ENCODE results near the gene BZW2.

- TF ChIP-seq CTCF (IDR thresholded peaks at IDR 0.05) (no peak), POLR2AphosphoS5 (IDR thresholded peaks at IDR 0.05) (no peak), POLR2A (IDR thresholded peaks at IDR 0.05) (no peak)
Observed at GRCh38 chr7:16660702-16661464, 14.9 kb downstream of the BZW2 start.

Data from stomach (tissue), 4 donors.